Ascending aorta (tissue), 2 donors: Measurements from ENCODE around the gene AMBP. TPM values are rescaled to one million over a fixed set of nuclear protein-coding genes. Genes with fewer than 3 reads are reported as not detected.

ENCODE experiments used
- DNase-seq, 2 donors: peaks; one replicate each; pipeline ENCODE4 v3.0.0-alpha.2; 2019; ENCODE audit warnings: low spot score in 2 of 2
- H3K27ac ChIP-seq, 2 donors: fragments of 200-600 bp; sonication (generic); one replicate each; pipeline ENCODE4 v1.5.1; 2016 to 2017; ENCODE audit warnings: mild to moderate bottlenecking in 1 of 2
- H3K27me3 ChIP-seq: fragments of 200-600 bp; sonication (generic); one replicate; pipeline ENCODE4 v1.5.1; 2017
- H3K36me3 ChIP-seq, 2 donors: fragments of 200-600 bp; sonication (generic); one replicate each; pipeline ENCODE4 v1.5.1; 2016
- H3K4me1 ChIP-seq, 2 donors: fragments of 200-600 bp; sonication (generic); one replicate each; pipeline ENCODE4 v1.5.1; 2016 to 2017; ENCODE audit warnings: mild to moderate bottlenecking in 1 of 2
- H3K4me3 ChIP-seq, 2 donors: fragments of 200-600 bp; sonication (generic); one replicate each; pipeline ENCODE4 v1.5.1; 2016 to 2017; ENCODE audit warnings: mild to moderate bottlenecking in 1 of 2
- H3K9me3 ChIP-seq, 2 donors: fragments of 200-600 bp; sonication (generic); one replicate each; pipeline ENCODE4 v1.5.1; 2016
- CTCF ChIP-seq, 3 experiments: fragments of 200-600 bp in 2 of 3; fragments of 450-650 bp in 1 of 3; sonication (generic) in 2 of 3; IDR thresholded peaks; one replicate each; pipeline ENCODE4 v1.5.1; 2016 to 2019; ENCODE audit warnings: antibody characterized with exemption in 3 of 3, mild to moderate bottlenecking in 1 of 3, moderate library complexity in 1 of 3
- intact Hi-C: fragments of 100-400 bp; cut with DNase I; formaldehyde crosslinking; loops from one replicate; pipeline ENCODE4 v1.15.1; 2023
- total RNA-seq: library from RNA; depleted of rRNA; stranded (reverse); fragments of >200 nt; gene quantifications from one replicate; pipeline ENCODE4 v1.1.0, GENCODE V29; 2016

The AMBP gene
- total RNA-seq, 1 donor from 2014 or later: 6.6 TPM

GRCh38 chr9:114108016-114108833 is 30.1 kb upstream of the AMBP start:
- peak; percentile 82 to 98 (median 91) for TF ChIP-seq CTCF (IDR thresholded peaks at IDR 0.05)
- no peaks in the 10 kb centered on the region for H3K27me3 ChIP-seq
- H3K27ac ChIP-seq: no peak overlapping the region
- intact Hi-C loops: loop anchor here (1.0 to 2.0 kb wide), 3 partner anchors 47 to 183 kb away; partner anchors contain the start of gene COL27A1
- H3K36me3 ChIP-seq: no peaks in the 10 kb centered on the region
- no peak overlapping the region for H3K4me3 ChIP-seq
- H3K4me1 ChIP-seq: peaks cover 0 to 9% of the 10 kb centered on the region in 2 donors
- DNase-seq: peak in 1 of 2 donors; percentile 82
- no peaks in the 10 kb centered on the region for H3K9me3 ChIP-seq

- TF ChIP-seq CTCF (IDR thresholded peaks at IDR 0.05): no peak
- intact Hi-C loops: loop anchor here (1.0 to 2.0 kb wide), 3 partner anchors 47 to 184 kb away; partner anchors contain the start of gene COL27A1
- no peak overlapping the region for H3K4me3 ChIP-seq
- H3K36me3 ChIP-seq: no peaks in the 10 kb centered on the region
- H3K9me3 ChIP-seq: no peaks in the 10 kb centered on the region
- H3K27ac ChIP-seq: no peak overlapping the region
- DNase-seq: no peak
- no peaks in the 10 kb centered on the region for H3K27me3 ChIP-seq
- peaks cover 0 to under 1% of the 10 kb centered on the region in 2 donors for H3K4me1 ChIP-seq
These were observed 29.3 kb upstream of the AMBP start for GRCh38 chr9:114107286-114108001.

- no peak for DNase-seq
- Histone ChIP-seq H3K4me1 (no peaks in the 10 kb centered on the region), H3K27ac (no peak overlapping the region), H3K36me3 (no peaks in the 10 kb centered on the region), H3K4me3 (no peak overlapping the region), H3K27me3 (no peaks in the 10 kb centered on the region), H3K9me3 (no peaks in the 10 kb centered on the region)
- intact Hi-C loops: no loop called here
- no peak for TF ChIP-seq CTCF (IDR thresholded peaks at IDR 0.05)
These were observed 27.1 kb upstream of the AMBP start for GRCh38 chr9:114105236-114105635.

- peaks cover 3 to 7% of the 10 kb centered on the region in 2 donors for H3K4me1 ChIP-seq
- intact Hi-C loops: no loop called here
- H3K4me3 ChIP-seq: no peak overlapping the region
- TF ChIP-seq CTCF (IDR thresholded peaks at IDR 0.05): no peak
- no peaks in the 10 kb centered on the region for H3K36me3 ChIP-seq
- peaks cover 4% of the 10 kb centered on the region for H3K27me3 ChIP-seq
- H3K9me3 ChIP-seq: no peaks in the 10 kb centered on the region
- no peak for DNase-seq
- no peak overlapping the region for H3K27ac ChIP-seq
These were observed 24.4 kb upstream of the AMBP start for GRCh38 chr9:114102484-114102883.

- H3K4me3 ChIP-seq: no peak overlapping the region
- no peak overlapping the region for H3K27ac ChIP-seq
- peaks cover 4% of the 10 kb centered on the region for H3K27me3 ChIP-seq
- DNase-seq: no peak
- no peaks in the 10 kb centered on the region for H3K36me3 ChIP-seq
- no peaks in the 10 kb centered on the region for H3K9me3 ChIP-seq
- no peak for TF ChIP-seq CTCF (IDR thresholded peaks at IDR 0.05)
- intact Hi-C loops: no loop called here
- peaks cover 3 to 7% of the 10 kb centered on the region in 2 donors for H3K4me1 ChIP-seq
These were observed 22.4 kb upstream of the AMBP start for GRCh38 chr9:114100536-114100935.
